ELF-1 (cell line): ENCODE data around the gene PDAP1.
A peak's percentile ranks its signal among the peaks of the same experiment; 100 is the strongest.

Experiments
- DNase-seq: peaks from one replicate; pipeline ENCODE4 v3.0.0-alpha.2; 2016; ENCODE audit warnings: low read depth, low spot score

The PDAP1 gene

GRCh38 chr7:99408379-99409191 lies at the start of gene PDAP1, which contains the start of gene BUD31:
Gene PDAP1, minus strand, starts transcription at chr7:99408597. Its CDS starts 49 bp downstream, at chr7:99408548.
Gene BUD31, plus strand, starts transcription at chr7:99408969. Its CDS starts 2,124 bp downstream, at chr7:99411093.
- DNase-seq = peak; percentile 99

GRCh38 chr7:99457650-99458493 lies 49.5 kb upstream of the PDAP1 start:
- DNase-seq = no peak

GRCh38 chr7:99457050-99457649 lies 48.8 kb upstream of the PDAP1 start:
- no peak for DNase-seq

GRCh38 chr7:99456288-99456687 lies 47.9 kb upstream of the PDAP1 start:
- DNase-seq = no peak

GRCh38 chr7:99455874-99456273 lies 47.5 kb upstream of the PDAP1 start:
- no peak for DNase-seq

- no peak for DNase-seq
Observed at GRCh38 chr7:99453105-99453504, 44.7 kb upstream of the PDAP1 start.

GRCh38 chr7:99452541-99452940 lies 44.1 kb upstream of the PDAP1 start:
- DNase-seq = no peak

GRCh38 chr7:99451936-99452335 lies 43.5 kb upstream of the PDAP1 start:
- DNase-seq = no peak

GRCh38 chr7:99449326-99449725 lies 40.9 kb upstream of the PDAP1 start:
- DNase-seq = no peak

- DNase-seq = no peak
Observed at GRCh38 chr7:99448855-99449254, 40.5 kb upstream of the PDAP1 start.

- DNase-seq = no peak
Observed at GRCh38 chr7:99447943-99448342, 39.5 kb upstream of the PDAP1 start.

GRCh38 chr7:99446096-99446495 lies 37.7 kb upstream of the PDAP1 start:
- DNase-seq = no peak

- peak; percentile 87 for DNase-seq
Observed at GRCh38 chr7:99440195-99440594, 31.8 kb upstream of the PDAP1 start.

- DNase-seq = peak; percentile 95
Observed at GRCh38 chr7:99438573-99439480, 30.4 kb upstream of the PDAP1 start, which contains the start of the genes CPSF4 and PTCD1. Gene CPSF4, plus strand, starts transcription at chr7:99438943. Its CDS starts 140 bp downstream, at chr7:99439083. Gene PTCD1, minus strand, starts transcription at chr7:99438798. Its CDS starts 3,556 bp downstream, at chr7:99435242.

GRCh38 chr7:99437946-99438572 lies 29.7 kb upstream of the PDAP1 start:
- no peak for DNase-seq

- no peak for DNase-seq
Observed at GRCh38 chr7:99433158-99433557, 24.8 kb upstream of the PDAP1 start.

GRCh38 chr7:99431756-99432540 lies 23.6 kb upstream of the PDAP1 start:
- peak; percentile 95 for DNase-seq

- DNase-seq = no peak
Observed at GRCh38 chr7:99429756-99430155, 21.4 kb upstream of the PDAP1 start.

GRCh38 chr7:99428972-99429566 lies 20.7 kb upstream of the PDAP1 start:
- peak; percentile 21 for DNase-seq
